ENCODE data around the gene EID2B. TPM values are rescaled to one million over a fixed set of nuclear protein-coding genes. Genes with fewer than 3 reads are reported as not detected.

Gene EID2B
- total RNA-seq, 1 experiment from 2014 or later, result 2.2 TPM

GRCh38 chr19:39544911-39545310, 12.3 kb upstream of the EID2B start:
- Histone ChIP-seq H2BK20ac (ENCODE audit: low read depth, low read length, poor library complexity, severe bottlenecking) (no peak overlapping the region), H3K27me3 (ENCODE audit: insufficient read depth, low read length) (no peaks in the 10 kb centered on the region), H4K20me1 (ENCODE audit: control insufficient read depth, insufficient read depth, insufficient read length) (no peaks in the 10 kb centered on the region), H2BK15ac (ENCODE audit: low read depth, low read length) (no peak overlapping the region), H3K9ac (ENCODE audit: extremely low read depth, insufficient read length, low read length) (no peak overlapping the region), H3K79me1 (ENCODE audit: insufficient read depth, low read depth, low read length, poor library complexity, severe bottlenecking) (no peaks in the 10 kb centered on the region), H3K23ac (ENCODE audit: insufficient read length, low read depth, low read length) (no peak overlapping the region), H3K4me2 (ENCODE audit: insufficient read depth, insufficient read length, low read length) (no peak overlapping the region), H3K18ac (ENCODE audit: insufficient read length, low read depth, low read length) (no peak overlapping the region), H2AFZ (ENCODE audit: low read length) (no peak overlapping the region), H3K9me3 (ENCODE audit: control insufficient read depth, low read depth, low read length) (no peaks in the 10 kb centered on the region), H3K27ac (ENCODE audit: insufficient read length, low read depth, low read length) (no peak overlapping the region), H2BK120ac (ENCODE audit: low read depth, low read length, poor library complexity, severe bottlenecking) (no peak overlapping the region), H3K4ac (ENCODE audit: low read depth, low read length) (no peak overlapping the region), H3K4me1 (ENCODE audit: insufficient read depth, low read length) (peaks cover 3% of the 10 kb centered on the region; the same call in 1 of the 2 replicates), H3K56ac (ENCODE audit: insufficient read length, low read depth, low read length) (no peak overlapping the region), H3K14ac (ENCODE audit: insufficient read depth, low read length) (no peak overlapping the region), H3K23me2 (ENCODE audit: insufficient read length, low read depth, low read length, poor library complexity, severe bottlenecking) (no peaks in the 10 kb centered on the region), H4K8ac (replicated peaks; ENCODE audit: insufficient read length, low read depth, low read length) (no peak overlapping the region), H3K79me2 (ENCODE audit: insufficient read depth, low read length) (no peaks in the 10 kb centered on the region), H4K91ac (ENCODE audit: insufficient read length, low read depth, low read length) (no peak overlapping the region), H2BK12ac (ENCODE audit: insufficient read length, low read depth, low read length) (no peak overlapping the region), H2AK5ac (ENCODE audit: insufficient read length, low read length) (no peak overlapping the region), H3T11ph (ENCODE audit: low read length) (no peak overlapping the region), H2BK5ac (ENCODE audit: insufficient read length, low read length) (no peak overlapping the region), H4K5ac (ENCODE audit: insufficient read length, low read depth, low read length) (no peak overlapping the region)
- H3K27ac Mint-ChIP-seq, result no peak overlapping the region
- TF ChIP-seq CTCF (conservative IDR thresholded peaks at IDR 0.05), result no peak
- peaks cover 4% of the 10 kb centered on the region for H3K27me3 Mint-ChIP-seq (ENCODE audit: low read depth)
- no peaks in the 10 kb centered on the region for H3K36me3 Mint-ChIP-seq (ENCODE audit: insufficient read depth in 1 of 3, low read depth in 3 of 3)
- no peak for DNase-seq
- no peaks in the 10 kb centered on the region; a peak in 1 of 5 replicates for H3K9me3 Mint-ChIP-seq
- H3K4me3 Mint-ChIP-seq, result no peak overlapping the region
- no CpG with 5 or more reads among the region's 1 CpG for WGBS (ENCODE audit: extremely low coverage, insufficient read length, low lambda C conversion rate)
- peaks cover 14 to 23% of the 10 kb centered on the region in 2 experiments for H3K4me1 Mint-ChIP-seq
